Lower leg skin (tissue), 4 donors: ENCODE measurements around the gene TP53BP2. TPM values are rescaled to one million over a fixed set of nuclear protein-coding genes. Genes with fewer than 3 reads are reported as not detected.

Experiments
- DNase-seq, 2 donors: peaks; one replicate each; pipeline ENCODE4 v3.0.0-alpha.2; 2019; ENCODE audit warnings: low spot score in 2 of 2
- H3K4me3 ChIP-seq: fragments of 200-600 bp; sonication (generic); 2 replicates; pipeline ENCODE4 v1.5.1; 2017; ENCODE audit warnings: mild to moderate bottlenecking, low read depth; ENCODE audit not compliant: poor library complexity, severe bottlenecking
- POLR2A ChIP-seq, 2 donors: fragments of 450-650 bp; IDR thresholded peaks; one replicate each; pipeline ENCODE4 v1.6.1; 2016 to 2017; ENCODE audit warnings: antibody characterized with exemption in 2 of 2, mild to moderate bottlenecking in 1 of 2, moderate library complexity in 1 of 2
- WGBS, 2 donors: methylation state at CpG; one replicate each; pipeline ENCODE4 v1.1.5; 2018; 5-methylcytosine and 5-hydroxymethylcytosine counted together
- intact Hi-C: fragments of 100-400 bp; cut with DNase I; formaldehyde crosslinking; loops from one replicate; pipeline ENCODE4 v1.15.0; 2023; ENCODE audit warnings: low total_unique reads
- total RNA-seq, 4 donors: library from RNA; depleted of rRNA; stranded (reverse); fragments of >200 nt; gene quantifications; one replicate each; pipeline ENCODE4 v1.1.0, GENCODE V29; 2016
- TF ChIP-seq, protein P1 (sequence below), 3 donors: fragments of 450-650 bp; IDR thresholded peaks; one replicate each; pipeline ENCODE4 v1.5.1; 2016; ENCODE audit warnings: antibody characterized with exemption in 3 of 3, mild to moderate bottlenecking in 3 of 3, moderate library complexity in 2 of 3

TP53BP2 gene
- total RNA-seq, 4 donors from 2014 or later = 32.2 to 49.9 (median 36.6) TPM

GRCh38 chr1:223776826-223777454 lies 68.8 kb downstream of the TP53BP2 start:
- no peak for DNase-seq
- TF ChIP-seq, protein P1, sequence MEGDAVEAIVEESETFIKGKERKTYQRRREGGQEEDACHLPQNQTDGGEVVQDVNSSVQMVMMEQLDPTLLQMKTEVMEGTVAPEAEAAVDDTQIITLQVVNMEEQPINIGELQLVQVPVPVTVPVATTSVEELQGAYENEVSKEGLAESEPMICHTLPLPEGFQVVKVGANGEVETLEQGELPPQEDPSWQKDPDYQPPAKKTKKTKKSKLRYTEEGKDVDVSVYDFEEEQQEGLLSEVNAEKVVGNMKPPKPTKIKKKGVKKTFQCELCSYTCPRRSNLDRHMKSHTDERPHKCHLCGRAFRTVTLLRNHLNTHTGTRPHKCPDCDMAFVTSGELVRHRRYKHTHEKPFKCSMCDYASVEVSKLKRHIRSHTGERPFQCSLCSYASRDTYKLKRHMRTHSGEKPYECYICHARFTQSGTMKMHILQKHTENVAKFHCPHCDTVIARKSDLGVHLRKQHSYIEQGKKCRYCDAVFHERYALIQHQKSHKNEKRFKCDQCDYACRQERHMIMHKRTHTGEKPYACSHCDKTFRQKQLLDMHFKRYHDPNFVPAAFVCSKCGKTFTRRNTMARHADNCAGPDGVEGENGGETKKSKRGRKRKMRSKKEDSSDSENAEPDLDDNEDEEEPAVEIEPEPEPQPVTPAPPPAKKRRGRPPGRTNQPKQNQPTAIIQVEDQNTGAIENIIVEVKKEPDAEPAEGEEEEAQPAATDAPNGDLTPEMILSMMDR (IDR thresholded peaks at IDR 0.05) = no peak
- TF ChIP-seq POLR2A (IDR thresholded peaks at IDR 0.05) = no peak
- no peak overlapping the region for H3K4me3 ChIP-seq
- intact Hi-C loops = no loop called here
- 88% methylated on average over 10 of the region's 10 CpGs for WGBS, 2 donors

DNA sequence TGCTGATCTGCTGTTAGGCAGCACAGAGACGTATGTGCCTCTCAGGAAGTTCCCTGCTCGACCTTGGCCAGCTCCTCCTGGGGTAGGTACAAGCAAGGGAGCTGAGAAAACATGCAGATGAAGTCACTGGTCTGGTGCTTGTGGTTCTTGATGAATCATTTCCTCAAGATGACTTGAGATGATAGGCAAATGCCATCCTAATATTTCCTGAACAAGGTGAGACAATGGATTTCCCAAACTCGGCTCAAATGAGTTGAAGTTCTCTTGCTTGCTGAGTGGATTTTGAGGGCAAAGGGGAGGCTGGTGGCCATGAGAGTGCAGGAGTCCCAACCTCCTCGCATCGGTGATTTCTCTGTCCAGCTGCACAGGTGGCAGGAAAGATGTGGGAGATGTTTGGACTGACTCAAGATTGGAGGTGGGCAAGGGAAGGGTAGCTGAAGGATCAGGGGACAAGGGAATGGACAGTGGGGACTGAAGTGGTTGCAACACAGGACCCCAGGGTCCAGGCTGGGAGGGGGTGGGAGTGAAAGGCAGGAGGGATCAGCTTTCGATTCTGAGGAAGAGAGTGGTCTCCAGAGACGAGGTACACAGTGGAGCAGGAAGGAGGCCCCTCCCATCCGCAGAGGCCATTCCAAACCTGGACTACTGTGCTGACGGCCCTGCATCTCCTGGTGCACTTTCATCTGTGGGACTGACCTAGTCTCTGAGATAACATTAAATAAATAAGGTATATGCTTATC lies 69.5 kb downstream of the TP53BP2 start:
- no peak for DNase-seq
- 66 to 67% methylated on average over 9 of the region's 9 CpGs for WGBS, 2 donors
- no peak for TF ChIP-seq POLR2A (IDR thresholded peaks at IDR 0.05)
- TF ChIP-seq, protein P1 (IDR thresholded peaks at IDR 0.05) = no peak
- no peak overlapping the region for H3K4me3 ChIP-seq
- intact Hi-C loops = no loop called here

DNA sequence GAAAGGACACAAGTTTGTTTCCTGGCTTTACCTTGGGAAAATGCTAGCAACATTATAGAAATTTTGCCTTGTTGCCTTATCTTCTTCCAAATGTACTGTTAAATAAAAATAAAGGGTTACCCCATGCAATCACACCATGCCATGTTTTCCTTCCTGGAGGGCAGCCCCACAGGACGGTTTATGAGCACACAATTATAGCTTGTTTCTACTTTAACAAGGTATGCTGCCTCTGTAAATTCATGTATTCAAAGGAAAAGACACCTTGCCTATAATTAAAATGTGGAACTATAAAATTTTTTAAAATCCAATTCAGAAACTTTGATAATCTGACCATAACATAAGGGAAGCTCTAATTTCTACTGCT lies 70.1 kb downstream of the TP53BP2 start:
- no peak overlapping the region for H3K4me3 ChIP-seq
- TF ChIP-seq, protein P1 (IDR thresholded peaks at IDR 0.05) = no peak
- TF ChIP-seq POLR2A (IDR thresholded peaks at IDR 0.05) = no peak
- 57 to 64% methylated on average over 1 of the region's 1 CpG for WGBS, 2 donors
- intact Hi-C loops = no loop called here
- no peak for DNase-seq

GRCh38 chr1:223775054-223775453 lies 70.7 kb downstream of the TP53BP2 start:
- intact Hi-C loops = no loop called here
- no peak overlapping the region for H3K4me3 ChIP-seq
- TF ChIP-seq, protein P1 (IDR thresholded peaks at IDR 0.05) = no peak
- no peak for DNase-seq
- 81 to 82% methylated on average over 4 of the region's 4 CpGs for WGBS, 2 donors

- DNase-seq = no peak
- intact Hi-C loops = no loop called here
- H3K4me3 ChIP-seq = no peak overlapping the region
- TF ChIP-seq, protein P1 (IDR thresholded peaks at IDR 0.05) = no peak
- TF ChIP-seq POLR2A (IDR thresholded peaks at IDR 0.05) = no peak
- WGBS, 2 donors = 91 to 95% methylated on average over 6 of the region's 6 CpGs
Observed at GRCh38 chr1:223774134-223774814, 71.5 kb downstream of the TP53BP2 start.
